Hematopoietic multipotent progenitor cell treated with erythropoietin and hydrocortisone succinate and interleukin-3 and kit ligand, for 8 days (in vitro differentiated cells): ENCODE measurements around the gene HAUS3.
"Not testable (repeated sequence)": the region's sequence is repeated elsewhere in the genome, so short reads cannot be mapped to it uniquely, and the experiment has no call there.

Experiments
- DNase-seq: peaks from one replicate; pipeline ENCODE4 v3.0.0-alpha.2; 2015

HAUS3 gene

GRCh38 chr4:2275546-2276251, 33.8 kb upstream of the HAUS3 start:
- DNase-seq = no peak

DNA sequence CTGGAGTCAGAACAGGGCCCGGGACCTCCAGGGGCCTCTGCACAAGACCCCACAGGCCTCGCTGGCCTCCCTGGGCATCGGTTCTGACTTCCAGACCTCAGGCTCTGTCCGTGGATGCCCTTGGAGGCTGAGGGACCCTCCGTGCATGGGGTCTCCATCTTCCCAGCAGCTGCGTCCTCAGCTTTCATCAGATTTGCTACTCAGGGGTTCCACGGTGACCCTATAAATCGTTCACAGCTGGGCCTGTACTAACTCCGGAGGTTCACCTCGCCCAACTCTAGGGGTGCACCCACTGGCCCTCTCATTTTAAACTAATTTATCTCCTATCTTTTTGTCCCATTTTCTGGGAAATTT, 33.1 kb upstream of the HAUS3 start:
- DNase-seq = not testable (repeated sequence)

- no peak for DNase-seq
These were observed 32.6 kb upstream of the HAUS3 start for GRCh38 chr4:2274320-2275043.

GRCh38 chr4:2273657-2274319, 31.9 kb upstream of the HAUS3 start:
- no peak for DNase-seq

- DNase-seq = no peak
These were observed 31.3 kb upstream of the HAUS3 start for GRCh38 chr4:2273221-2273620.

- DNase-seq = no peak
These were observed 30.9 kb upstream of the HAUS3 start for GRCh38 chr4:2272828-2273120.

DNA sequence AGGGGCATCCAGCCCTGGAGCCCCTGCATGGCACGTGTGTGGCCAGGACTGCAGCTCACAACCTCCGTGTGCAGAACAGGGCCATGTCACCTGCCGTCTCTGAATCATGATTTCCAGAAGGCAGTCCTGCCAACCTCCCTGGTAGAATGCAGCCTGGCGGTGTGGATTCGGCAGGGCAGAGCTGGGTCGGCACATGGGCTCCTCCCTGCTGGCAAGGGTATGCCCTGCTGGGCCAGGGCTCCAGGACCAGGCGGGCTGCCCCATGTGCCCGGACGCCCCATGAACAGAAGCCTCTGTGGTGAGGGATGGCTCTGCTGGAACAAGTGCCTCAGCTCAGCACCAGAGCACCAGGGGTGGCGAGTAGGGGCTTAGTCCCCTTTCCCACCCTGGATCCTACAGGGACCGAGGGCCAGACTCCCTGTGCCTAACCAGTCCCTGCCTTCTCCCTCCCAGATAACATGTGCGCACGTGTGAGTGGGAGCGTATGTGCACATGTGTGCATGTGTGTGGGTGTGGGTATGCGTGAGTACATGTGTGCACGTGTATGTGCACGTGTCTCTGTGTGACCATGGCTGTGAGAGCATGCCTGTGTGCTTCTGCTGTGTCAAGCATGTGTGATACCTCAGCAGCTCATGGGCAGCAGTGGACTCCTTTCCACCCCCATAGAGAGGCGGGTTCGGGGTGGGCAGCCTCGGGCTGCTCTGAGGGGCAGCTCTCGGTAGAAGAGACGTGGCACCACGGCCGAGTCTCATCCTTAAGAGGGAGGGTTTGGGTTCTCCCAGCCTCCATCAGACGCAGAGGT, 30.3 kb upstream of the HAUS3 start:
- no peak for DNase-seq

DNA sequence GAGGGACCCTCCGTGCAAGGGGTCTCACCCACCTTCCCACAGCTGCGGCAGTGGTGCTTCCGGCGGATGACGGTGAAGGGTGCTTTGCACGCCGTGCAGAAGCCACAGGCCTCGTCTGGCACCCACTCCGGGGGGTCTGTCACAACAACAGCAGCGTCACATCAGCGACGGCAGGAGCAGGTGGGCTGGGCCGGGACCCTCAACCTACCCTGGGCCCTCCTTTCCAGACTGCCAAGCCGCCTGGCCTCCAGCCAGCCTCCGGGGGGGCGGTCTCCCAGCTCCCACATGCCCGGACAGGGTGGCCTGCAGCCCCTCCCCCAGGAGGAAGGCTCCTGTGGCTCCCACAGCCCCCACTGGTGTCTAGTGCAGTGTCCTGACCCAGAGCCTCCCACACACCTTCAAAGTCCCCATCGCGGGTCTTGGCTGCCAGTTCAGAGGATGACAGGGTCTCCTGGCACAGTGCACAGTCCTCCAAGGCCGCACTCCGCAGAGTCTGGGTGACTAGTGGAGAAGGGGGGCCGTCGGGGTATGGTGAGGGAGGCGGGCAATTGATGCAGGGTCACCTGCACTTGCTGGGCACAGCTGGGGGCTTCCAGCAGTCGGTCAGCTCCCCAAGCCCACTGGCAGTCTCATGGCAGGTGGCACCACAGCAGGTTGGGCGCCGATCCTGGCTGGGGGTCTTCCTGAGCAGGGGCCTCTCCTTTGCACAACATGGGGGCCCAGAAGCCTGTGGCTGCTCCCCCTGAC, 29.5 kb upstream of the HAUS3 start:
- no peak for DNase-seq

- DNase-seq = no peak
These were observed 28.6 kb upstream of the HAUS3 start for GRCh38 chr4:2270341-2271165.

DNA sequence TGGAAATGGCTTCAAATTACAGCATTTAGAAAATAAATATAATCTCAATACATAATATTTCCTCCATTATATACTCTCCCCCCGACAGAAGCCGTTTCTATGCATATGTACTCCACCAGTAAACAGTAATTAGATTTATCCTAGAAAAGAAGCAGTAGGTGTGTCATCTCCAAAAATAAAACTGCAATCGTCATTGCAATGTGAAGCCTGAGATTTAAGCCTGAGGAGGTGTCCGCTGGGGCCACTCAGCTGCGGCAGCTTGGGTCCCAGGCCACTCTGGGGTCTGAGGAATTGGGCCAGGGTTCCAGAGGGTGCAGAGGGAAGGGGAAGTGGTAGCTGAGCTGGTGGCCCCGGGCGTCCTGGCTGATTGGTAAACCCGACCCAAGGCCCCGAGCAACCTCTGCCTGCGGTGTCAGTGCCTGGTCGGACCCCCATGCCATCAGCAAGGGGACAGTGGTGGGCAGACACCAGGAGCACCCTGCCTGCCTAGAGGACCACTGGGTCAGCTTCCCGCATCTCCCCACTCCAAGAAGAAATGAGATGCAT, 27.8 kb upstream of the HAUS3 start:
- DNase-seq = no peak

DNA sequence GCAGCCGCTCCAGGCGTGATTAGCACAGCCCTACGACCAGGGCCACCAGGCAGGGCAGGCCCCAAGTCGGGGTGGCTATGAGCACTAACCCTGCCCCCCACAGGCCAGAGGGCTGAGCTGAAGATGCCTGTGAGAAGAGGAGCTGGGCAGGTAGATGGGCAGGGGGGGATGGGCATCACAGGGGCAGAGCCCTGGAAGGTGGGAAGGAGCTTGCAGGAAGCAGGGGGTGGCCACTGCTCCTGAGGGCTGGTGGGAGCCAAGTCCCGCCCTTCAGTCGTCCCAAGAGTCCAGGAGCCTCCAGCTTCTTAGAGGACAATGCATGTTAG, 27.2 kb upstream of the HAUS3 start:
- DNase-seq = no peak

DNA sequence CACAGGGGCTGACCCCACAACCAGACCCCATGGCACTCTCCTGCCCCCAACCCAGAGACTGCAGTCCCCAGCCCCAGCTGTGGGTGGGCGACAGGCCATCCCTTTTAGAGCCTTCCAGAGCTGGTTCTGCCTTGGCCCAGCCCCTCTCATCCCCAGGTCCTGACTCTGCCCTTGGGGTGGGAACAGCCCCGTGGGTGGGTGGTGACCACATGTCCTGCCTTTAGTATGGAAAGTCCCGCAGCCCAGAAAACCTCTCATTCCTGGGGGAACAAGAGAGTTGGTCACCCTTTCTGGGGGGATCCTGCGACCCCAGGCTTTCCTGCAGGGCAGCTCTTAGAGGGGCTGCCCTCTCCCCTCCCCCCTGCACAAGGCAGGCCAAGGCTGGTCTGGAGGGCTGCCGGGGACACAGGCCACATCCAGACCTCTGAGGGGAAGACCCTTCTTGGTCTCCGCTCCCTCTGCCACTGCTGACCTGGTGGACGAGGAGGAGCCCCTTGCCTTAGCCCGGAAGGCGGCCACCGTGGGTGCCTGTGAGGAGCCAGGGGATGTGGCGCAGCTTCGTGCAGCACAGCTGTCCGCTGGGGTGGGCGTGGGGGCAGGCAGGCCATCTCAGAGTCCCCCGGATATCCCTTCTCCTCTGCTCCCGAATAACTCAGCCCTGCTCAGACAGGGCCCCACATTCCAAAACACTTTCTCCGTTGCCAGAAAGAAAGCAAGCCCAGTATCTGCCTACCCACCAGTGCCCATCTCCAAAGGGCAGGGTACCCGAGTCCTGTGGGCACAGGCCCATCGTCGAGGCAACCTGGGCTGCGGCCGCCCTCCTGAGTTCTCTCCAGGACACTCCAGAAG, 26.7 kb upstream of the HAUS3 start:
- DNase-seq = no peak

DNA sequence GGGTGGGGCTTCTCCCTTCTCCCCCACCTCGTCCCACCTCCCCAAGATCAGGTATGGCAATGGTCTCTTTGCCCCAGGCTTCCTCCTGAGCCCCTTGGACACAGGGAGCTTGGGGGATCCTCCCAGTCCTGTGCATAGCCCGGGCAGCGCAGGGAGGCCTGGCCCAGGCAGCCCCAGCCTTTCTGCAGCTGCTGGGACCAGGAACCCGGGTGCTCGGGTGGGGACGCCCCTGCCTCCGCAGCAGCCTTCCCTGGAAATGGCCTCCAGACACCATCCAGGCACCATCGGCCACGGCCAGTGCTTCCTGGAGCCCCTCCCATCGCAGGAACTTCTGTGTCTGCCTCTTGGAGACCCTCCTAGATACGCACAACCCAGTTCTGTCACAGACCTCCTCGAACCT, 25.9 kb upstream of the HAUS3 start:
- DNase-seq = no peak

GRCh38 chr4:2267320-2267811, 25.4 kb upstream of the HAUS3 start:
- DNase-seq = peak; percentile 54

- DNase-seq = no peak
These were observed 24.9 kb upstream of the HAUS3 start for GRCh38 chr4:2266821-2267220.

DNA sequence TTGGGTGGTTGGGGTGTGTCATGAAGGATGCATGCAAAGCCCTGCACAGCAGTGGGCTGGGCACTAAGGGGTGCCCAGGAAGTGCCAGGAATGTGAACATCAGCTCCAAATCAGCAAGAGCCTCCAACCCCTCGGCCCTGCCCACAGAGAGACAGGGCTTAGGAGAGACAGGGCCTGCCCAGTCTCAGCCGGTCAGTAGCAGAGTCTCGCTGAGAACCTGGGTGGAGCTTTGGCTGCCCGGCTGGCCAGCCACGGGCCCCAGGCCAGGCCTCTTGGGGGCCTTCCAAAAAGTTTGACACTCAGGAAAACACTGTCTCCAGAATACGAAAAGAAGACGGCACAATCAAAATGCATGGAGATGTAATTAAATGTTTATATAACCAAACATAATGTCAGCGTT, 24.3 kb upstream of the HAUS3 start:
- DNase-seq = no peak

DNA sequence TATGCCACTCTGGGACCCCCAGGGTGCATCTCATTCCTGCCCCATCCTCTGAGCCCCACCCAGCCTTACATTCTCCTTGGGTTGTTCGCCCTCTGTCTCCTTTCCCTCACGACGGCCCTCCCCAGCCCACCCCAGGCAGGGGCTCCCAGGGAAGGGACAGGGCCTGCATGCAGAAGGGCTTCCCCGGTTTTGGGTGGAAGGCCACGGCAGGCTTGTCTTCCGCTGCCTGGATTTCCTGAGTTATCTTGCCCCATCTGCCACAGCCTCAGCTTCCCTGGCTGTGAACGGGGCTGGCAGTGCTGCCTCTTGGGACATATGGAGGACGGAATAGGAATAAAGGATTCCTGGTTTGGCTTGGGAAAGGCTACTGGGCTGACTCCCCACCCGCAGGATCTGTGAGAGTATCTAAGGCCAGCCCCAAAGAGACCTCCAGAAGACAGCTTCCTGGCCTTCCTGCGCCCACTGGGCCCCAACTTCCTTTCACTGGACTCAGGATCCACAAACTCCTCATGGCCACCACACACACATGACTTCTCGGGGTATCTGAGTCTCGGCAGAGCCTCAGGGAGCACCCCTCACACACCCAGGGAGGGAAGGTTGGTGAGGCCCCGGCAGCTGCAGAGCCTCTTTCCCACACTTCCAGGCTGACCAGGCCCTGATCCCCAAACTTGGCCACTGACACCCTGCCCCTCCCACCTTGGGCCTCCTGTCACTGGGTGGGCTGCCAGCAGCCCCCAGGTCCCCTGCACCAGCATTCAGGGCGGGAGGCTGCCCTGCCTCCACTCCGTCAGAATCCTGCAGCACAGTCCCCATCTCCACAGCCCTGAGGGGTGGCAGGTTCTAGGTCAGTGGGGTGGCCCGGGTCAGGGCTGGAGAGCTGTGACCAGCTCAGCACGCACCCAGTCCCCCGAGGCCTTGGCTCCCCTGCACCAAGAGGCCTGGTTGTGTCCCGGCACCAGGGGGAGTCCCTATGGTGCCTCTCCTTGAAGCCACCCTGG, 23.5 kb upstream of the HAUS3 start:
- DNase-seq = no peak

- no peak for DNase-seq
These were observed 22.6 kb upstream of the HAUS3 start for GRCh38 chr4:2264481-2265041.

GRCh38 chr4:2263926-2264321, 22.0 kb upstream of the HAUS3 start:
- no peak for DNase-seq
